NCI-H146 (cell line): ENCODE data around the gene CYSRT1.

ENCODE experiments used
- DNase-seq: peaks from one replicate; lab custom pipeline; 2025; lab: John Stamatoyannopoulos, UW

The CYSRT1 gene

GRCh38 chr9:137212520-137212919, 12.5 kb upstream of the CYSRT1 start:
- DNase-seq, result no peak

GRCh38 chr9:137213160-137214060, 11.6 kb upstream of the CYSRT1 start:
- no peak for DNase-seq

- no peak for DNase-seq
Measured at GRCh38 chr9:137214620-137215019, 10.4 kb upstream of the CYSRT1 start.

GRCh38 chr9:137215196-137215986, 9.6 kb upstream of the CYSRT1 start:
- no peak for DNase-seq

- no peak for DNase-seq
Measured at GRCh38 chr9:137216188-137216965, 8.6 kb upstream of the CYSRT1 start.

- DNase-seq, result no peak
Measured at GRCh38 chr9:137217276-137218211, 7.4 kb upstream of the CYSRT1 start.

- no peak for DNase-seq
Measured at GRCh38 chr9:137218212-137218753, 6.7 kb upstream of the CYSRT1 start.

- peak; percentile 33 for DNase-seq
Measured at GRCh38 chr9:137218754-137219271, 6.2 kb upstream of the CYSRT1 start.

GRCh38 chr9:137219757-137220316, 5.1 kb upstream of the CYSRT1 start:
- no peak for DNase-seq

- no peak for DNase-seq
Measured at GRCh38 chr9:137220317-137221094, 4.5 kb upstream of the CYSRT1 start.

- no peak for DNase-seq
Measured at GRCh38 chr9:137221095-137221505, 3.9 kb upstream of the CYSRT1 start.

GRCh38 chr9:137221506-137222111, 3.4 kb upstream of the CYSRT1 start:
- DNase-seq, result peak; percentile 45

GRCh38 chr9:137222190-137223077, 2.5 kb upstream of the CYSRT1 start, which contains the start of gene RNF208:
TSS of gene RNF208 (minus strand) at chr9:137222240. CDS start at chr9:137221212, 1,028 bp downstream.
- DNase-seq, result peak; percentile 57

GRCh38 chr9:137223078-137223970, 1.6 kb upstream of the CYSRT1 start:
- DNase-seq, result peak; percentile 96

GRCh38 chr9:137225699-137226331, 841 bp downstream of the CYSRT1 start:
- no peak for DNase-seq

- no peak for DNase-seq
Measured at GRCh38 chr9:137226338-137227053, 1.5 kb downstream of the CYSRT1 start.
